Astrocyte (in vitro differentiated cells and primary cell): Measurements from ENCODE around the gene MARVELD1. TPM values are rescaled to one million over a fixed set of nuclear protein-coding genes. Genes with fewer than 3 reads are reported as not detected.

Experiments used
- DNase-seq: peaks from one replicate; pipeline ENCODE4 v3.0.0-alpha.2; 2010; ENCODE audit warnings: low read depth
- FAIRE-seq: peaks from 2 replicates; lab custom pipeline; 2011; peaks lifted over from hg19 to GRCh38; lab: Jason Lieb, UNC
- H2AFZ ChIP-seq: 2 replicates; pipeline ENCODE4 v1.6.0; 2012; ENCODE audit warnings: low read depth, low read length, inconsistent platforms
- H3K27ac ChIP-seq: 2 replicates; pipeline ENCODE4 v1.5.1; 2011; ENCODE audit warnings: low read depth, low read length, inconsistent platforms
- H3K27me3 ChIP-seq: 2 replicates; pipeline ENCODE4 v1.6.0; 2011; ENCODE audit warnings: low read length, inconsistent platforms; ENCODE audit not compliant: insufficient read depth
- H3K36me3 ChIP-seq: 2 replicates; pipeline ENCODE4 v1.5.1; 2011; ENCODE audit warnings: low read length, inconsistent platforms; ENCODE audit not compliant: insufficient read depth
- H3K4me1 ChIP-seq: 2 replicates; pipeline ENCODE4 v1.5.1; 2011; ENCODE audit warnings: low read length, inconsistent platforms; ENCODE audit not compliant: insufficient read depth
- H3K4me2 ChIP-seq: 2 replicates; pipeline ENCODE4 v1.6.0; 2012; ENCODE audit warnings: low read length, inconsistent platforms
- H3K4me3 ChIP-seq: 2 replicates; pipeline ENCODE4 v1.5.1; 2011; ENCODE audit warnings: low read depth, mild to moderate bottlenecking, low read length, inconsistent platforms; ENCODE audit not compliant: insufficient read depth
- H3K79me2 ChIP-seq: 2 replicates; pipeline ENCODE4 v1.6.0; 2012; ENCODE audit warnings: mild to moderate bottlenecking, low read length, inconsistent platforms; ENCODE audit not compliant: insufficient read depth
- H3K9ac ChIP-seq: 2 replicates; pipeline ENCODE4 v1.6.0; 2012; ENCODE audit warnings: mild to moderate bottlenecking, low read length, inconsistent platforms
- H3K9me3 ChIP-seq: 2 replicates; pipeline ENCODE4 v1.5.1; 2012; ENCODE audit warnings: low read depth, mild to moderate bottlenecking, low read length, inconsistent platforms; ENCODE audit not compliant: insufficient read depth
- H4K20me1 ChIP-seq: 2 replicates; pipeline ENCODE4 v1.6.0; 2012; ENCODE audit warnings: low read length, inconsistent platforms; ENCODE audit not compliant: insufficient read depth
- H3K27ac Mint-ChIP-seq: one replicate; pipeline ENCODE4 v1.8.0; 2021; ENCODE audit warnings: mild to moderate bottlenecking, mixed read lengths; ENCODE audit not compliant: unreplicated experiment
- H3K27me3 Mint-ChIP-seq: one replicate; pipeline ENCODE4 v1.8.0; 2021; ENCODE audit warnings: low read depth, mixed read lengths; ENCODE audit not compliant: unreplicated experiment
- H3K36me3 Mint-ChIP-seq: one replicate; pipeline ENCODE4 v1.8.0; 2021; ENCODE audit warnings: low read depth, mixed read lengths; ENCODE audit not compliant: unreplicated experiment
- H3K4me1 Mint-ChIP-seq: one replicate; pipeline ENCODE4 v1.8.0; 2021; ENCODE audit warnings: low read depth, mixed read lengths; ENCODE audit not compliant: unreplicated experiment
- H3K4me3 Mint-ChIP-seq: one replicate; pipeline ENCODE4 v1.8.0; 2021; ENCODE audit warnings: mild to moderate bottlenecking, moderate library complexity, mixed read lengths; ENCODE audit not compliant: unreplicated experiment
- H3K9me3 Mint-ChIP-seq: one replicate; pipeline ENCODE4 v1.8.0; 2021; ENCODE audit warnings: mild to moderate bottlenecking, mixed read lengths; ENCODE audit not compliant: unreplicated experiment
- CTCF ChIP-seq: IDR thresholded peaks from 2 replicates; pipeline ENCODE4 v1.5.1; 2011; ENCODE audit warnings: low read depth, mild to moderate bottlenecking, inconsistent platforms, low read length, moderate library complexity; ENCODE audit not compliant: insufficient read depth
- EZH2 ChIP-seq: IDR thresholded peaks from 2 replicates; pipeline ENCODE4 v1.6.1; 2012; ENCODE audit warnings: mild to moderate bottlenecking, low read length, inconsistent platforms; ENCODE audit not compliant: insufficient read depth
- total RNA-seq: library from RNA; stranded (reverse); gene quantifications from 2 replicates; pipeline ENCODE4 v1.2.1, GENCODE V29; 2021

Gene MARVELD1
- total RNA-seq, 1 donor from 2014 or later, result 69.7 TPM

GRCh38 chr10:97743169-97743943, 29.8 kb downstream of the MARVELD1 start:
- Mint-ChIP-seq H3K36me3 (peaks cover 17% of the 10 kb centered on the region), H3K9me3 (peaks cover 1% of the 10 kb centered on the region), H3K4me1 (peaks cover 9% of the 10 kb centered on the region), H3K4me3 (no peak overlapping the region), H3K27me3 (no peaks in the 10 kb centered on the region), H3K27ac (no peak overlapping the region)
- DNase-seq, result no peak
- no peak overlapping the region for H2AFZ ChIP-seq
- no peaks in the 10 kb centered on the region for H3K27me3 ChIP-seq
- peaks cover 22% of the 10 kb centered on the region for H3K36me3 ChIP-seq
- no peak overlapping the region for H3K4me2 ChIP-seq
- H3K4me1 ChIP-seq, result peaks cover 2% of the 10 kb centered on the region
- H3K27ac ChIP-seq, result no peak overlapping the region
- H3K9me3 ChIP-seq, result no peaks in the 10 kb centered on the region
- peaks cover 50% of the 10 kb centered on the region for H4K20me1 ChIP-seq
- H3K79me2 ChIP-seq, result peaks cover 46% of the 10 kb centered on the region
- no peak for FAIRE-seq
- TF ChIP-seq CTCF (no peak), EZH2 (no peak)
- no peak overlapping the region for H3K9ac ChIP-seq
- no peak overlapping the region for H3K4me3 ChIP-seq

- no peak overlapping the region for H3K4me2 ChIP-seq
- DNase-seq, result no peak
- no peaks in the 10 kb centered on the region for H3K27me3 Mint-ChIP-seq
- H3K4me1 ChIP-seq, result no peaks in the 10 kb centered on the region
- H2AFZ ChIP-seq, result no peak overlapping the region
- H3K27me3 ChIP-seq, result no peaks in the 10 kb centered on the region
- no peak for TF ChIP-seq EZH2
- TF ChIP-seq CTCF, result no peak
- peaks cover 34% of the 10 kb centered on the region for H3K79me2 ChIP-seq
- peaks cover 16% of the 10 kb centered on the region for H3K36me3 Mint-ChIP-seq
- H3K4me3 ChIP-seq, result no peak overlapping the region
- FAIRE-seq, result no peak
- H3K27ac ChIP-seq, result no peak overlapping the region
- H3K4me1 Mint-ChIP-seq, result peaks cover 8% of the 10 kb centered on the region
- no peak overlapping the region for H3K4me3 Mint-ChIP-seq
- H3K9me3 Mint-ChIP-seq, result peaks cover 1% of the 10 kb centered on the region
- peak overlapping the region; percentile 60 for H3K27ac Mint-ChIP-seq
- H3K9ac ChIP-seq, result no peak overlapping the region
- H4K20me1 ChIP-seq, result peaks cover 45% of the 10 kb centered on the region
- no peaks in the 10 kb centered on the region for H3K9me3 ChIP-seq
- H3K36me3 ChIP-seq, result peaks cover 22% of the 10 kb centered on the region
These were observed 31.0 kb downstream of the MARVELD1 start for GRCh38 chr10:97744405-97745035.
